Neural cell (in vitro differentiated cells): ENCODE results near the gene ERMARD.
"Not testable (repeated sequence)": the region's sequence is repeated elsewhere in the genome, so short reads cannot be mapped to it uniquely, and the experiment has no call there.

Experiments
- CTCF ChIP-seq: fragments of 450-650 bp; IDR thresholded peaks from 2 replicates; pipeline ENCODE4 v1.5.1; 2014; ENCODE audit warnings: antibody characterized with exemption, mild to moderate bottlenecking, moderate library complexity; ENCODE audit not compliant: poor library complexity, severe bottlenecking
- TAF1 ChIP-seq: IDR thresholded peaks from 2 replicates; pipeline ENCODE4 v1.6.1; 2012; ENCODE audit warnings: low read depth

GRCh38 chr6:169765789-169766188 lies 14.4 kb downstream of the ERMARD start:
- not testable (repeated sequence) for TF ChIP-seq CTCF, TAF1
